HL-60/S4 (cell line): ENCODE results near the gene PROSER2.

Experiments
- in situ Hi-C: fragments of 300-500 bp; cut with MboI; formaldehyde crosslinking; loops from 2 replicates; pipeline ENCODE4 v1.14.3; 2022; ENCODE audit warnings: low sequenced_read_pairs

PROSER2 gene

DNA sequence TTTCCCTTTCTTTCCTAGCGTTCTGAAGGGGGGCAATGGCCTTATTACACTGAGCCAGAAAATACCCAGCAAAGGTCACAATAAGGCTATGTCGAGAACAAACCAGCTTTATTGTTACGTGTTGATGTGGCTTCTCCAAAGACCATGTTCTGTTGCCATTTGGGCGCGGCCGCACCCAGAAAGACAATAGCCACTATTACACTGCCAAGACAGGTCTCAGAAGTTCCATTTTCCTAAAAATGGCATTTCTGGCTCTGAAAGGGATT, 77.8 kb downstream of the PROSER2 start:
- in situ Hi-C loops: no loop called here

DNA sequence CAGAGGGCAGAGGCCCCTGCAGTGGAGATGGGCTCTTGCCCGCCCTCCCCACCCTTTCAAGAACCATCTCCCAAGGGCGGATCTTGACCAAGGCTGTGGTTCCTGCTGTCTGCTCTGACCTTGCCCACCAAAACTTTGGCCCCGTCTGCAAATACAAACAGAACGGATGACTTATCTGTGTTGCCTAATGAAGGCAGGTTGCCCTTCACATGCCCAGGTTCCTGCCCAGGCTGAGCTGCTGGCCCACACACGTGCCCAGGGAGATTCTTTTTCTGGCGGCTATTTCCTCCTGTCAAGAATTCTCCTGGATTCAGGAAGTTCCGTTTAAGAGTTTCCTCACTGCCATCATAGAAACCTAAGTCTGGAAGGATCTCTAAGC, 78.3 kb downstream of the PROSER2 start:
- in situ Hi-C loops: no loop called here

DNA sequence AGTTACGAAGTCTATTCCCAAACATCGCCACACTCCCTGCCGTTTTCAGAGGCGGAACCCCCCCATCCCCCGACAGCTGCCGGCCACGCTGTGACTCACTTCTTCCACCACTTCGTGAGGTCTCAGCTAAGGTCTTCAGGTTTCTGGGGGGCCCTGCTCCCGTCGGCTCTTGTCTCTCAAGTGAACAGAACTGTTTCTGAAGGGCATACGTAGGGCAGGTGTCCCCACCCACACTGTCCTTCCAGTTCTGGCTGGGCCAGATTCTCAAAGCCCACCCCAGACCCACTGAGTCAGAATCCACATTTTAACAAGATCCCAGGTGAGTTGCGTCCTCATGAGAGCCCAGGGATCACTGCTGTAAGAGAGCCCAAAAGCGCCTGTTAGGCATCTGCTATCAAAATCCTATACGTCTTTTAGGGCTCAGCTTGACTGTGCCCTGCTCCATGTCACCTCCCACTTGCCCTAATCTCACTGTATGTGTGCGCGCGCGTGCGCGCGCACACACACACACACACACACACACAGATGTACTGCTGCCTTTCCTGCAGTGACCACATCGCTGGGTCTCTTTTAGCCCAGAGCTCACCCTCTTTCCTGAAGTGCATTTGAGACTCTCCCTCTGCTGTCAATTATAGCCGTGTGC, 78.8 kb downstream of the PROSER2 start:
- in situ Hi-C loops: no loop called here

DNA sequence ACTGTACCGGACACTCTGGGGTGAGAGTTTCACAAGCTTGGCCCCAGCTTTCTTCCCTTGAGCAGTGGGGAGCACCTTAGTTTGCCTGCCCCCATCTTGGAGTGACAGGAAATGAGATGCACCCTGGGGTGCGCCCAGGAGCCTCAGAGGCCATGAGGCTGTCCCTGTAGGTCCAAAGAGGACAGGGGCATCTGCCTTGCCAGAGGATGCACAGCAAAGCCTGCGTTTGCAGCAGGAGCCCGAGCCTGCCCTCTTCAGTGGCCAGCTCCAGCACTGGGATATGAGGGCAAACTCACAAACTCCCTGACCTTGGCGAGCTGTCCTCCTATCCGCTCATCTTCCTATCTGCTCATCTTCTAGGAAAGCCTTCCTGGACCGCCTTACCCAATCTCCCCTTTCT, 79.5 kb downstream of the PROSER2 start:
- in situ Hi-C loops: no loop called here

DNA sequence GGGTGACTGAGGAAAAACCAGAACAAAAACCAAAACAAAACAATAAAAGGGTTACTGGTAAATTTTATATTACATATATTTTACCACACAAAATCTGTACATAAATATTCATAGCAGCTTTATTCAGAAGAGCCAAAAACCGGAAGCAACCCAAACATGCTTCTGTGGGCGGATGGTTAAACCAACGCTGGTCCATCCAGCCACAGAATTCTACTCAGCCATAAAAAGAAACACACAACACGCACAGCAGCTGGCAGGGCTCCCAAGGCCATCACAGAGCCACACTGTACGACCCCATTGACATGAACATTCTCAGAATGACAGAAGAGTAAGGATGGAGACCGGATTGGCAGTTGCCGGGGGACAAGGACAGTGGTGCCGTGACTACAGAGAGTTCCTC, 83.6 kb downstream of the PROSER2 start:
- in situ Hi-C loops: no loop called here

DNA sequence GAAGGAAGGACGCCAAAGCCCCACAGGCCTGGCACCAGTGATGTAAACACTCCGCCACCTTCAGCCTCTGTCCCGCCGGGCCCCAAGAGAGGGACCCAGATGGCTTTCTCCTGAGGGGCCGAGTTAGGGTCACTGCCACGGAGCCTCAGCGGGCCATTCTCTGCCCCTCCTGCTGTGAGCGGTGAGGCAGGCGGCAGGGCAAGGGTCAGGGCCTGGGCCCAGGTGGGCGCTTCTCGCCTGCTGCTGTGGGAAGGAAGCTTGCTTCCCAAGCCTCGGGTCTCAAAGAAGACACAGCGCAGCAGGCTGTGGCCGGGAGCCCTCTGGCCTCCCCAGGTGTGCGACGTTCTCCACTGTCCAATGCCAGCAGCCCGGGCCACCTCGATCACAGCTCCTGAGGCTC, 84.8 kb downstream of the PROSER2 start:
- in situ Hi-C loops: no loop called here

DNA sequence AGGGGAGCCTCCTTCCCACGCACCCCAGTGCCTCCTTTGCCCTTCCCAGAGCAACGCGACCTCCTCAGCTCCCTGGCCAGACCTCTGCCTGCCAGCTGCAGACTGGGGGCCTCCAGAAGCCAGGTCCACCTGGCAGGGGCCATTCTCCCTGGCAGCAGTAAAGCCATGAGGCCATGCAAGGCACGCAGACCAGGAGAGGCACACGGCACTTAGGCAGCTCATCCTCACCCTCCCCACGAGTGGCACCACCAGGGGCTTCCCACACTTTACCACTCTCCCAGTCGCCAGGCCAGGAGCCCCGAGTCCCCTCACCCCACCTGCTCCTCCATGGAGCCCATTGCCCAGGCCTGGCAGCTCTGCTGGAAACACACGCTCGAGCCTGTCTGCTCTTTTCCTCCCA, 85.4 kb downstream of the PROSER2 start:
- in situ Hi-C loops: no loop called here

DNA sequence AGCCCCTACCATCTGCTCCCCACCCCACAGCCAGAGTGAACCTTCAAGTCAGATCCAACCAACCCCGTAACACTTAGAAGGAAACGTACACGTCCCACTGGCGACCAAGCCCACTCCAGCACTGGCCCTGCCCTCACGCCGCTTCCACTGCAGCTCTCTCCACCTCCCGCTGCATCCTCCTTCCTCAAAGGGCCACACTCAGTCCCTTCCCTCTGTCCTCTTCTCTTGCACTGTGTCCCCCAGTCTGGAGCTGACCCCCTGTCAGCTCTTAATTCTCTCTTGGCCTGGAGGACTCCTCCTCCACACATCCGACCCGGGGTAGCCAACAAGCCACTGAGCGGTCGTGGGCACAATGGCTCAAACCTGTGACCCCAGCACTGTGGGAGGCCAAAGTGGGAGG, 85.8 kb downstream of the PROSER2 start:
- in situ Hi-C loops: no loop called here

DNA sequence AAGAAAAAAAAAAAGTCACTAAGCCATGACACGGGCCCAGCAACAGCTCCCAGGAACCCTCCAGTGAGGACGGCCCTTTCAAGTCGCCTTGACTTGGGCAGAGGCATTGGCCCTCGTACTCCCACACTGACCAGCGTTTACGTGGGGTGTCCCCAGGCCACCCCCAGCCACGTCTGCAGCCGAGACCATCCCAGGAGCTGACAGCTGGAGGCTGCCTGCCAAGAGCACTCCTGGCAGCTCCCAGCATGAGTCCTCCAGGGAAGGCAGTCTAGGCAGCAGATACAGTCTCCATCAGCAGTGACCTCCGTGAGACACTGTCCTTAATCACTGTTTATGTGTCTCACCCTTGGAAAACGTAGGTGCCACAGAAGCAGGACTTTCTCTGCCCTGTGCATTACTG, 86.5 kb downstream of the PROSER2 start:
- in situ Hi-C loops: no loop called here

DNA sequence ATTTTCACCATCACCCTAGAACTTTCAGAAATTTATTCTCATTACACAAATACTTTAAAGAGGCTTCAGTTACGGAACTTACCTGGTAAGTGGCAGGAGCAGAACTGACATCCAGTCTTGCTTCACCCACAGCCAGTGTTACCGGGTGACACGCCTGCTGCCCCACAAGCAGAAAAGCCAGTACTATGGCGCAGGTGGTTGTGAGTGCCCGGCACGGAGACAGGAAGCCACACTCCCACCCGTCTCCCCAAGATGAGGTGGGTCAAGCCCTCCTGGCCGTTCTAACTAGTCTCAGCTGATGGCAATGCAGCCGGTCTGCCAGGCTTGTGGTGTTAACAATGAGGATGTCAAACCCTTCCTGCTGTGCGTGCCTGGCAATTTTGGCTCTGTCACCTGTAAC, 86.9 kb downstream of the PROSER2 start:
- in situ Hi-C loops: no loop called here

DNA sequence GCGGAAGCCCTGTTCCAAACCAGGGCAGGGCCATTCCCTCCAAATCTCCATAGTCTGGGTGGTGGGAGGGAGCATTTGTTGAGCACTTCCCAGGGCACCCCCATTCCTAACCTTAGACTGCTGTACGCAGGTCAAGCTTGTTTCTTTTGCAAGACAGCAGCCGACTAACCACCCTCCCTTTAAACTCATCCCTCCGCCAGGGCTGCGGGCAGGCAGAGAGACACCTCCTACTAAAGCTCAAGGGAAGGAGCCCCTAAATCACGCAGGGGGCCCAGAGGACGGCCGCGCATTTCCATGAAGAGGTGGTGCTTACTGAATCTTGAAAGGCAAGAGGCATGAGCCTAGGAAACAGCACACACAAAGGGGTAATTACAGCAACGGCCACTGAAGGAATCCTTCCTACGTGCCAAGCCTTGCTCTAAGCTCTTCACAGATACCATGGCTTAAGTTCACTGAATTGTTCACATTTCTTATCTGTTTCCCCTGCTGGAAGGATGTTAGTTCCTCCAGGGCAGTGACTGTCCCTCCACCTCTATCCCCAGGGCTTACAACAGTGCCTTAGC, 90.0 kb downstream of the PROSER2 start:
- in situ Hi-C loops: no loop called here

DNA sequence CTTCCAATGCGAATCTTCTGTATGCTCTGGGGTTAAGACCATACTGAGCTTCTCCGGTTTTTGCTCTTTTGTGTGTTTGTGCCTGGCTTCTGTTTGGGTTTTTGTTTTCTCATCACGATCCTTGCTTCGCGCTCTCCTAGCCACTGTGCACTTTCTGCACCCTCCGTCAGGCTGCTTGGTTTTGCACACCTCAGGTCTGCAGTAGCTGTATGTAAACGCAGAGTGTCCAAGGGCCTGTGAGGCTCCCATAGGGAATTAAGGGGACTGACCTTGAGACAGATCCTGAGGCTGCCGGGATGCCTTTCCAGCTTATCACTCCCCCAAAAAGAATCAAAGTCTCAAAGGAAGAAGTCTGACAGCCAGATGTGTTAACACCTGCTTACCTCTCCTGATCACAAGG, 95.2 kb downstream of the PROSER2 start:
- in situ Hi-C loops: no loop called here

DNA sequence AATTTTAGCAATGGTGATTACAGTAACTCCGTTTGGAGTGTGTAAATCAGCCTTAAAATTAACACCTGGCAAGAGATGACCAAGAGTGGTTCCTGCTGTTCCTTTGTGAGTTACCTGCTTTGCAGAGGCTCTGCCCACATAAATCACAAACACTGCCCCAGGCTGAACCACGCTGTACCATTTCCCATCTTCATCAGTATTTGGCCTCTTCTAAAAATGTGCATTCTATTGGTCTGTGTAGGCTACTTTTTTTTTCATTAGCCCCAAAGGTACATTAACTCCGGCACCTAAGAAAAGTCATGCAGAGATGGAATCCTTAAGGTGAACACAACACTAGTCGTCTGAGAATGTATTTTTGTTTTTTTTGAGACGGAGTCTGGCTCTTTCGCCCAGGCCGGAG, 96.1 kb downstream of the PROSER2 start:
- in situ Hi-C loops: no loop called here
